GM21786 (cell line): ENCODE results near the gene BHLHE23.

Experiments
- ATAC-seq: cut with Tn5 transposase; IDR thresholded peaks from one replicate; pipeline ENCODE4 v1.9.1; 2021; ENCODE audit not compliant: unreplicated experiment

The BHLHE23 gene

DNA sequence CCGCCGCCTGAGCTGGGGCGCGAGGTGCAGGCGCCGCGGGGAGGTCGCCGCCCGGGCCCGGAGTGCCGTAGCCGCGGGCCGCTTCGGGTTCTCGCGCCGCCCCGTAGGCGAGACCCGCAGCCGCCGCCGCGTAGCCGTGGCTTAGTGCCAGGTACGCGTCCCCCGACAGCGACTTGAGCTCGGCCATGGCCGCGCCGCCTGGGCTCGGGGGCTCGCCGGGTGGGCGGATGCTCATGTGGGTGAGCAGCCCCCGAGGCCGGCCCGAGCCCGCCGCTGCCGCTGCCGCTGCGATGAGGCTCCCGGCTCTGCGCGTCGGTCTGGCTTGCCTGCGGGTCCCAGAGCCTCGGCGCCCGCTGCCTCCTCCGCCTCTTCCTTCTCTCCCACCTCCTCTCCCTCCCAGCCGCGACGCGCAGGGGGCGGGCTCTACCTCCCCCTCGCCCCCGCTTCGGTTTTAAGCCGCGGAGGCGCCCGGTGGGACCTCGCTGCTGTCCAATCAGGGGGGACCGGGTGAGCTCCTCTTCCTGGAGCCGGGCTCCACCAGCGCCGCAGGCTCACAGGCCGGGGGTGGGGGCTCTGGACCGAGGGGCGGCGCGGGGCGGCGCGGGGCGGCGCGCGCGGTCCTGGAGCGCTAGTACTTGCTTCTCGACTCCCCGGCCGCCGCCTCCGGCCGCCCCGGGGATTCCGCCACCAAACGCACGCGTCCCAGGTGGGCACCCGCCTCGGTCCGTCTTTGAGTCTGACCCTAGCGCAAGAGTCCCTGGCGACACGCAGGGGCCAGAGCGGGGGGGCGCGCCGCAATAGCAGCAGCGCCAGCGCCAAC lies at the start of gene BHLHE23:
TSS of gene BHLHE23 (minus strand) at position 425 of the 820 bp plus-strand sequence. CDS start at position 235, 190 bp downstream.
- no peak for ATAC-seq

DNA sequence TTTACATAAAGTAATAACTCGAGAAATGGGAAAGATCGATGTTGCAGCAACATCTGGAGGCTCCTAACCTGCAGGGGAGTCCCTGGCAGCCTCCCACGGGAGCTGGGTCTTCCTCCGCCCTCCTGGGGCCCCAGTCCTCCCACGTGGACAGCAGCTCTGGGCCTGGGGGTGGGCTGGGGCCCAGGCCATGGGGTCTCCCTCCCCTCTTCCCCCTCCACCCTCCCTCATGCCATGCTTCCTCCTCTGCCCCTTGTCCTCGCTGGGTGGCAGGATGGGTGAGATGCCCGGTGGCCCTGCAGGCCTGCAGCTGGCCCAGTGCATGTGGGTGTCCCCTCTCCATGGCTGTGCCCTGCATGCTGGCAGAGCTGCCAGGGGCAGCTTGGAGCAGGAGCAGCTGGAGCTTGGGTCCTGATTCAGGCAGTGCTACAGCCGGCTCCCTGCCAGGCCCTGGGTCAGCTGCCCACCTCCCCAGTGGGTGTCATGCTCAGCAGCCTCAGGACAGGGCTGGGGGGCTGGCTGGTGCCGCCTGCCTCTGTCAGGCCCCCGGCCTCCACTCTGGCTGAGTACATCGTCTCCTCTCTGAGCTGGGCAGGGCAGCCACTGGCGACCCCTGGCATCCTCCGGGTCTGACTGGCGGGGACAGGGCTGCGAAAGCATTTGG lies 48.9 kb upstream of the BHLHE23 start:
- ATAC-seq, result no peak

DNA sequence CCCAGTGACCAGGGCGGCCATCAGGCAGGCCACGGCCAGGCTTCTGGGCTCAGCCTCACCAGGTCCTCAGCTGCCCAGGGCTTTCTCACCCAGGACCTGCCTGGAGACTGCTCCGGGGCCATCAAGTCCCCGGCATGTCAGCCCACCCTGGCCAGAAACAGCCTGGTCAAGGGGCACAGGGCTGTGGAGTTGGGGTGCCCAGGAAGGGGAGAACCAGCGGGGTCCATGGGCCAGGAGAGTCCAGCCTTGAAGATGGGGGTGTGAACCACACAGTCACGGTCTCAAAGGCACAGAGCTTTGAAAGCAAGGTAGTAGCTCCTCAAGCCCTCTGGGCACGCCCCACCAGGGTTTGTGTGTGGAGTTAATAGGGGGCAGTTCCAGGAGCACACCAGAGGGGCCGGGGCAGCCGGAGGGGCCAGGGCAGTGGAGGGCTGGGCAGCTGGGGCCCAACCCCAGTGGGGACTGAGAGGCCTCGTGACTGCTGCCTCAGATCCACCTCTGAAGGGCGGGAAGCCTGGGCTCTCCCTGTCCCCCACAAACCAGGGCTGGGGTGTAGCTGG lies 48.0 kb upstream of the BHLHE23 start:
- ATAC-seq, result no peak

DNA sequence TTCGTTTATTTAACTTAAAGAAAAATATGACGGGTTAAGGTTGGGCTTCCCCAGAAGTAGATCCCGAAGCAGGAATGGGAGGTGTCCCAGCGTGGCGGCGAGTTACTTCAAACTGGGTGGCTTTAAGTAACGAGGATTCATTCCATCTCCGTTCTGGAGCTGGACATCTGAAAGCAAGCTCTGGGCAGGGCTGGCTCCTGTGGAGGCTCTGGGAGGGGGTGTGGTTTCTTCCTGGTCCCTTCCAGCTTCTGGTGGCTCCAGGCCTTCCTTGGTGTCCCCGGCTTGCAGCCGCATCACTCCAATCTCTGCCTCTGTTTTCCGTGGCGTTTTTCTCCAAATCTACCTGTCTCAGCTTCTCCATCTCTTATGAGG lies 47.3 kb upstream of the BHLHE23 start:
- no peak for ATAC-seq

DNA sequence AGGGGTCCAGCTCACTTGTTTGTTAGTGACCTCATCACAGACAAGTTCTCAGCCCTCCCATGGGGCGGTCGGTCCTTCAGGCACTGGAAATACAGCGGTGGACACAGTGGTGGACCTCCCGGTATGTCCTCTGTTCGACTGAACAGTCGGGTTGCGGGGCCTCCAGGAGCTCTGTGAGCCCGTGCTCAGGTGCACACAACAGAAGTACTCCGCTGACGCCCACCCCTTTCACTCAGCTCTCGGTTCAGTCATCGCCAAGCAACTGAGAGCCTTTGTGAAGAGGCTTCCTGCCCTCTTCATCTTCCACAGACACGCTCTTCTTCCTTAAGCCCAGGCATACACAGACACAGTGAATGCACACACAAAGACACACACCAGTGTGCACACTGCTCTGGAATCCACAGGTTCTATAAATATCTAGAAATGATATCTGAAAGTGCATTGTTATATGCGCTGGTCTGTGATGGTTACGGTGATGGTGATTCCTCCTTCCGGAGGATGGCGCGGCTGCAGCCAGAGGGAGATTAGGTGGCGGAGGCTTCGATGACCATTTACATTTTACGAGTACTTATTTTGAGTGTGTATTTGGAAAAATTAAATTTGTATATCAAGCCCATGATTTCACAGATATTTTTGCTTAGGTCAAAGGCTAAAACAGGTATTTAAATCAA lies 46.8 kb upstream of the BHLHE23 start:
- ATAC-seq, result no peak

DNA sequence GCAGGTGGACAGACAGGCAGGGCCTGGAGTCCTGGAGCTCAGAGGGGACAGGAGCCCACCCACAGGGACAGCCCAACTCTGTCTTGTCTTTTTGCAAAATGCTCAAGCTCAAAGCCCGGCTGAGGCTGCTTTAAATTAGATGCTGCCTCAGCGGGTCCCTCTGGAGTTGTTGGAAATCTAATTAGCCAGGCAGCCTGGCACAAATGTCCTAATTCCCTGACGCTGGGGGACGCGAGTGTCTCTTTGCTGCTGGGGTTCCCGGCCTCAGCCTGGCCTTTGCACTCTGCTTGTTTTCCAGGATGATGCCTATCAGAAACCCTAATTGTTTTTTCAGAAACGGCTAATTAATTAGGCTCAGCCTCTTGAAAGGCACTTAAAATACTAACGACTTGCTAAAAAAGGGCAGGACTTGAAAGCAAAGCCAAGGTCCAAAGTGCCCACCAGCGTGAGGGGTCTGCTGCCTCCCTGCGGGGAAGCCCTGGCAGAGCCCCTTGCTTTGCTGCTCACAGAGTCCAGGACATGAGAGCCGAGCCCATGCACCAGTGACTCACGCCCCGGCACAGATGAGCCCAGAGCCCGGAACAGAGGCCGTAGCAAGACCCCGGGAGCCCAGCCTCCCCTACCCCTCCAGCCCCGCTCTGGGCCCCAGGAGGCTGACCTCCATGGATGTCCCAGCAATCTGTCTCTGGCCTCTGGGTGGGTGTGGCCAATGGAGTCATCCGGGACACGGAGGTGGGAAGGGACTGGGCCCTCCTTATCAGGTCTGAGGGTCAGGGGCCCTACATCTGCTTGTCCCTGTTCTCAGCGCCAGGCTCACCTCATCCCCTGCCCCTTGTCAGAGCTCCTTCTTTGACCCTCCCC lies 46.0 kb upstream of the BHLHE23 start:
- no peak for ATAC-seq

DNA sequence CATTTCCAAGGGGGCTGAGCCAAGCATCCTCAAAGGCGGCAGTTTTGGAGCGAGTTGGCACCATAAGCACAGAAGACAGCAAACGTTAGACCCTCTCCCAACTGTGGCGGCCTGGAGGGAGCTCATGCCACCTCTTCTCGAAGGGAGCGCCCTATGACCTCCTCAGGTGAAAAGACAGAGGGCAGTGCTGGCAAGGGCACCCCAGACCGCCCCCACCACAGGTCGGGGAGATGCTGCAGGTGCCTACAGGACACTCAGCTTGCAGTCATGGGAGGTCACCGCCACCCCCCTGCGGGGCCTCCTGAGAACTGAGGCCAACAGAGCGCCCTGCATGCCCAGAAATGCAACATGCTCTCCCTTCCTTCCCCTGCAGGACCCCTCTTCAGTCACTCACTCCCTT lies 45.1 kb upstream of the BHLHE23 start:
- no peak for ATAC-seq

DNA sequence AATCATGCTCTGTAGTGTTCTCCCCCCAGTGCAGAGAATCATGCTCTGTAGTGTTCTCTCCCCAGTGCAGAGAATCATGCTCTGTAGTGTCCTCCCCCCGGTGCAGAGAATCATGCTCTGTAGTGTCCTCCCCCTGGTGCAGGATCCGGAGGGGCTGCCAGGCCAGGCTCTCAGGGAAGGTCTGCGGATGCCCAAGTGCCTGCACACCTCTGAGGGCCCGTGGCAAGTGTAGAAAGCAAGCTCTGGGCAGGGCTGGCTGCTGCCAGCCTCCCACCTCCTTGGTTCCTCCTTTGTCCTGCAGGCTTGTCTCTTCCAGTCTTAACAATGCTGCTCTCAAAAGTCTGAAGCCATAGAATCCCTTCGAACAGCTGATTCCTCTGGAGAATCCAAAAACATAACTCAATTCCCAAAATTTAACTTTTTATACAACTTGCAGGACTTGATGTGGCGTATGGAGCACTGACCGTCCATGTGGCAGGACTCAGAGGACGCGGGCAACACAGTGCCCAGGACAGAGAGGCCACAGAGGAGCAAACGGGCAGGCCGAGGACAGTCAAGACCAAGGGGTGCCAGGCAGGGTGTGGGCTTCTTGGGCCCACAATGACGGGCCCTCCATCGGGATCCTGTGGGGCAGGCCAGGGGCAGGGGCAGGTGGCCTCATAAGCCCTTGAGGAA lies 44.6 kb upstream of the BHLHE23 start:
- ATAC-seq, result no peak

DNA sequence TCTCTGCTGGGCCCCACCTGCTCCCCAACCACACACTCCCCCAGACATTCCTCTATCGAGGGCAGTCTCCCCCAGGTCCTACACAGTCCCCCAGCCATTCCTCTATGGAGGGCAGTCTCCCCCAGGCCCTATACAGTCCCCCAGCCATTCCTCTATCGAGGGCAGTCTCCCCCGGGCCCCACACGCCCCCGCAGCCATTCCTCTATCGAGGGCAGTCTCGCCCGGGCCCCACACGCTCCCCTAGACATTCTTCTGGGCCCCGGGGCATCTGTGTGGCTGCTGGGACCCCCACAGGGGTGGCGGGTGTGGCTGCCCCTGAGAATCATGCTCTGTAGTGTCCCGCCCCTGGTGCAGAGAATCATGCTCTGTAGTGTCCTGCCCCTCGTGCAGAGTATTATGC lies 43.6 kb upstream of the BHLHE23 start:
- ATAC-seq, result no peak

DNA sequence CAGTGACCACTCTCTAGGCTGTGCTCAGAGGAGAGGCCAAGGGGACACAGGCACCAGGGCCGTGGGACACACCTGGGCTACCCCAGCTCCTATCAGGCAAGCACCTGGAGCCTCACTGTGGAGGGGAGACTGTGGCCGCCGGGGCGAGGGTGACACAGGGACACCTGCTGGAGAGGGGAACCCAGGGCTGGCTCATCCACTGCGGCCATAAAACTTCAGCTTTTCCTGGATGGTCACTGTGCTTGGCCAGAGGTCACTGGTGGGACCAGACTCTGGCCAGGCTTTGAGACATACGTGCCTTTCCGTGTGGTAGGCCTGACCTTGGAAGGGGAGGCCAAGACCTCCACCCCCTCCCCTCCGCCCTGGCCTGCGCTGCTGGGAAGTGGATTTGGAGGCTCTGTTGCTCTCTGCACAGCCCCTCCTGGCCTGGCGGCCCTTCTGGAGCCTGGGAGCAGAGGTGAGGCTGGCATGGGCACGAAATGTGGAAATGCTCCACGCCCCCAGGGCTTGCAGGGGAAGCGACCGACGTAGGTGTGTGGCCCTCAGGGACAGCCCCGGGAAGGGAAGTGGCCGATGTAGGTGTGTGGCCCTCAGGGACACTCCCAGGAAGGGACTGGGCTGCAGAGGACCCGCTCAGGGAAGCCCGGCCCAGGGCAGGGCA lies 42.9 kb upstream of the BHLHE23 start:
- ATAC-seq, result no peak

DNA sequence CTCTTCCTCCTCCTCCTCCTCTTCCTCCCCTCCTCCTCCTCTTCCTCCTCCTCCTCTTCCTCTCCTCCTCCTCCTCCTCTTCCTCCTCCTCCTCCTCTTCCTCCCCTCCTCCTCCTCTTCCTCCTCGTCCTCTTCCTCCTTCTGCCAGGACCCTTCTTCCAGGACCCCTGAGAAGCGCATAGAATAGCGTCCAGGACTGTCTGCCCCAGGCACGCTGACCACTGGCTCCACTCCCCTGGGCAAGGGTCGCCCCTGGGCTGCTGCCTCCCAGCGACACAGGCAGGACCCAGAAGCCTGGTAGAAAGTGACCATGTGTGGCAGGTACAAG lies 42.4 kb upstream of the BHLHE23 start:
- no peak for ATAC-seq

DNA sequence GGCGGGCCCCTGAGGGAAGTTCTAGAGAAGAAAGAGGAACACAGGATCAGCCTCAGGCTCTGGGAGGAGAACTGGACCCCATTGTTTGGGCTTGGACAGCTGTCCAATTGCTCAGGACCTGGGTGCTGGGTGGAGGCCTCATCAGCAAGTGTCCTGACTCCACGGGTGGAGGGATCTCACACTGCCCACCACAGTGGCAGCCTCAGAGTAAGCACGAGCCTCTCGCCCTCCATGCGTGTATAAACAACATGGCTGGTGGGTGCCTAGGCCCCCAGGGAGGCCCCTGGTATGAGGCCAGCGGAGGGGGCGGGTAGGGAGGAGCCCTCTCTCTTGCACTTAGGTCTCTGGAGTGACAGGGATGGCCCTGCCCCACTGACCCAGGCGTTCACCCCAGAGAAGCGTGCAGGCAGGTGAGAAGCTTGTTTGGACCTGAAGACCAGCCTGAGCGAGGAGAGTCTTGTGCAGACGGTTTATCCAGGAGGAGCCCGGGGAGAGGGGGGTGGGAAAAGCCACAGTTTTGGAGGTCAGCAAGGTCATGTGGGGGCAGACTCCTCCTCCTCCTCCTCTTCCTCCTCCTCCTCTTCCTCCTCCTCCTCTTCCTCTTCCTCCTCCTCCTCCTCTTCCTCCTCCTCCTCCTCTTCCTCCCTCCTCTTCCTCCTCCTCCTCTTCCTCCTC lies 41.9 kb upstream of the BHLHE23 start:
- ATAC-seq, result no peak

DNA sequence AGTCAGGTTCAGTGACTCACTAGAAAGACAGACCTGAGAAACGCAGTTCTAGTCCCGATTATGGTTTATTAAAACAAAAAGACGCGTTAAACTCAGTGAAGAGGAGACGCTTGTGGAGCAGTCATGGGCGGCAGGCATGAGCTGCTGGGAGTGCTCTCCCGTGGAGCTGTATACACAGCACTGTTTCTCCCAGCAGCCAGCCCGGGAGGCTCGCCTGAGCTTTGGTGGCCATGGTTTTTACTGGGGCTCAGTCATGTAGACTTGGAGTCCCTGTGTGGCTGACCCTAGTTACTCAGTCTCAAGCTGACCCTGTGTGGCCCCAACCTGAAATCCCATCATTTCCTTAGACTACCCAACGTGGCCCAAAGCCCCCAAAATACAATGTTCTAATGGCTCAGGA lies 41.2 kb upstream of the BHLHE23 start:
- ATAC-seq, result no peak

DNA sequence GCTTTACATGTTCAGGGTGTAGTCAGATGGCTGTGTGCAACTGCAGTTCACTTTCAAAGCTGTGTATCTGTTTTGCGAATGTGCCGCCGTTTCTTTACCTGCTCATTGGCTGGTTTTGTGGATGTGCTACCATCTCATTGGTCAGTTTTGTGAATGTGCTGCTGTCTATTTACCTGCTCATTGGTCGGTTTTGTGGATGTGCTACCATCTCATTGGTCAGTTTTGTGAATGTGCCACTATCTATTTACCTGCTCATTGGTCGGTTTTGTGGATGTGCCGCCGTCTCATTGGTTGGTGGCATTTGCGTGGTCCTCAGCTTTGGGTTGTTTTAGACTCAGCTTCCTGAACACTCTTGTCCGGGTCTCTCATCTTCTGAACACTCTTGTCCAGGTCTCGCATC lies 40.5 kb upstream of the BHLHE23 start:
- ATAC-seq, result no peak

DNA sequence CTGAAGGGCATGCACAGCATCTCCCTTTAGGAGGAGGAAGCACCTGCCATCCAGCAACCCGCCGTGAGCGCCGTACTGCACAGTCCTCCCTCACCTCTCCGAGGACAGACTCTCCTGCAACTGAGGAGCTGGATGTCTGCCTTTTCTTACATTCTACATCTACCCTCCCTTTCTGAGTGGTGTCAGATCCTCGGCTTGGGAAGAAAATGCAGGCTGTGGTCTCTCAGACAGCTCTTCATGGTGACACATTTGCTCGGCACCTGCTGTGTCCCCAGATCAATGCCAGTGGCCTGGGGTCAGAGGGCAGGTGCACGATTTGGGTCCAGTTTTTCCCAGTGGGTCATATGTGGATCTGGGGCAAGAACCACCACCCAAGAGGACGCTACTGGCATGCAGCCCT lies 40.1 kb upstream of the BHLHE23 start:
- ATAC-seq, result no peak

DNA sequence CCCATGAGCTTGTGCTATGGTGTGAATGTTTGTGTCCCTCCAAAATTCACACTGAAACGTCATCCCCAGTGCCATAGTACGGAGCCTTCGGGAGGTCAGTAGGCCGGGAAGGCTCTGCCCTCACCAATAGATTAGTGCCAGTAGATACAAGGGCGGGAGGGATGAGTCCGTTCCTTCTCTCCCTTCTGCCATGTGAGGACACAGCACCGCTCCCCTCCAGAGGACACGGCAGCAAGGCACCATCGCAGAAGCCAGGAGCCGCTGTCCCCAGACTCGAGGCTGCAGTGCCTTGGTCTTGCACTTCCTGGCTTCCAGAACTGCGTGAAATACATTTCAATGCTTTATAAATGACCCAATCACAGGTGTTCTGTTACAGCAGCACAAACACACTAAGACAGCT lies 39.2 kb upstream of the BHLHE23 start:
- ATAC-seq, result no peak

DNA sequence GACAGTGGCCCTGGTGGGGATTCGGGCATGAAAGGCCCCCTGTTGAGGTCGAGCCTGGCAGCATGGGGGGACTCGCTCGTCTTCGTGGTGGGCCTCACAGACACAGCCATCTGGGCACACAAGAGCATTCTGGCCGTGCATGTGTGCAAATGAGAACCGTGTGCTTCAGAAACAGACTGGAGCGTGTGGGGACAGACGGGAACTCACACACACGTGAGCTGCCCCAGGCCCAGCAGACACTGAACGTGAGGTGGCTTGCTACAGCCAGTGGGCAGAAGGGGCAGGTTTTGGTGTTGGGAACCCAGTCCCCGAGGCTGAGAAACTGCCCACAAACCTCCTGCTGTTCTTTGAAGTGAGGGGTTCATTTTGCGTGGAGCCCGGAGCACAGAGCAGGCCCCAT lies 38.6 kb upstream of the BHLHE23 start:
- ATAC-seq, result no peak

DNA sequence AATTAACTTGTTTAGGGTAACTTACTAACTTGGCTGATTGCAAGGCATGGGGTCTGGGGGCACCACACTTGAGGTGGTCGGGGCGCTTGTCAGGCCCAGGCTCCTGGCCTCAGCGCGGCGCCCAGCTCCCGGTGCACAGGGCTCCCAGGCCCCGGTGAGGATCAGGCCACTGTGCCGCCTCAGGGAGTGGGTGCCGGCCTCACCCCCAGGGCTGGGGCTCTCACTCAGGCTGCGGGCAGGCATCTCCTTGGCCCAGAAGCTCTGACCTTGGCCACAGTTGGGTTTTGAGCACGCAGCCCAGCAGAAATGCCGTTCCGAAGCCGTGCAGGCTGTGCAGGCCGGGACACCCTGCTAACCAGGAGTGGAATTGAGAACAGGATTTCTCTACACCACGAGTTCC lies 37.8 kb upstream of the BHLHE23 start:
- ATAC-seq, result no peak

DNA sequence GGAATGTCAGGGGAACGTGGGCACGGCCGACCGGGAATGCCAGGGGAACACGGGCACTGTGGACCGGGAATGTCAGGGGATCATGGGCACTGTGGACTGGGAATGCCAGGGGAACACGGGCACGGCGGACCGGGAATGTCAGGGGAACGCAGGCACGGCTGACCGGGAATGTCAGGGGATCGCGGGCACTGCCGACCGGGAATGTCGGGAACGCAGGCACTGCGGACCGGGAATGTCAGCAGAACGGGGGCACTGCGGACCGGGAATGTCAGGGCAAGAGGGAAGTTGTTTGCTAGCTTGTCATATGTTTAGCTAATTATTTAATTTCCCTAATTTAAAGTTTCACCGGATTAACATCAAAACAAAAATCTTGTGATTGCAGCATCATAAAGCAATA lies 37.4 kb upstream of the BHLHE23 start:
- ATAC-seq, result no peak
